ENCODE data around the gene NHERF1.

The NHERF1 gene

DNA sequence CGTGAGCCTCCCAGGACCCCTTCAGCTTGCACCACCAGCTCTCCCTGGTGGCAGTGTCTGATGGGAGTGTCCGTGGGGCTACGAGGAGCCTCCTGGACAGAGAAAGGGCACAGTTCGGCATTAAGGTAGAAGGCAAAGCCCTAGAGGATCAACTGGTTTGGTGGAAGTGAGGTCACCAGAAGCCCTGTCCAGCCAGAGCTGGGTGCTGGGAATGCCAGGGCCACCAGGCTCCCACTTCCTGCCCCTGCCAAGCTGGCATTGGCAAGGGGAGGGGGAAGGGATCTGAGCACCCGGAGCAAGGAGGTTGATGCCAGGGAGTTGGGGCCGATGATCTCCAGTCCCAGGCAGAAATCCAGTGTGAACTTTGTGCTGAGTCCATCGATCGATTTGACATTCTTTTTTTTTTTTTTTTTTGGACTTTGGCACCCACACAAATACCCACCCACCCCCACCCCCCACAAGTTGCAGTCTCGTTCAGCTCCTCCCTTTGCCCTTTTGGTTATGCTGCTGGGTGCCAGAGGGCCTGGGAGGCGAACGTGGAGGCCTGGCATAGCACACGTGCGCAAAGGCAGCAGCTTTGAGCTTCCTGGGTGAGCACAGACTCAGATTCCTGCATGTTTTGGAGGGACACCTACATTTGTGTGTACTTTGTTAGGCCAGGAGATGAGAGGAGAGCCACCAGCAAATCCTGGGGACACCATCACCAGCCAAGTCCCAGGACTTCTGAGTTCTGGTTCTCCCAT, 2.1 kb downstream of the NHERF1 start:
- DNase-seq = no peak

DNA sequence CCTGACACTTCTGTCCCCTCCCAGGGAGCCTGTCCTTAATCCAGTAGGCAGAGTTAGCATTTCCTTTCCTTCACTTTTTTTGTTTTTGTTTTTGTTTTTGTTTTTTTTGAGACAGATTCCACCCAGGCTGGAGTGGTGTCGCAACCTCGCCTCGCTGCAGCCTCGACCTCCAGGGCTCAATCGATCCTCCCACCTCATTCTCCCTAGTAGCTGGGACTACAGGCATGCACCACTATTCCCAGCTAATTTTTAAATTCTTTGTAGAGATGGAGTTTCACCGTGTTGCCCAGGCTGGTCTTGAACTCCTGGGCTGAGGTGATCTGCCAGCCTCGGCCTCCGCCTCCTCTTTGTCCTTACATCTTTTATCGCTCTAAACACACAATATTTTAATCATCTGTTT, 4.0 kb downstream of the NHERF1 start:
- no peak for DNase-seq

DNA sequence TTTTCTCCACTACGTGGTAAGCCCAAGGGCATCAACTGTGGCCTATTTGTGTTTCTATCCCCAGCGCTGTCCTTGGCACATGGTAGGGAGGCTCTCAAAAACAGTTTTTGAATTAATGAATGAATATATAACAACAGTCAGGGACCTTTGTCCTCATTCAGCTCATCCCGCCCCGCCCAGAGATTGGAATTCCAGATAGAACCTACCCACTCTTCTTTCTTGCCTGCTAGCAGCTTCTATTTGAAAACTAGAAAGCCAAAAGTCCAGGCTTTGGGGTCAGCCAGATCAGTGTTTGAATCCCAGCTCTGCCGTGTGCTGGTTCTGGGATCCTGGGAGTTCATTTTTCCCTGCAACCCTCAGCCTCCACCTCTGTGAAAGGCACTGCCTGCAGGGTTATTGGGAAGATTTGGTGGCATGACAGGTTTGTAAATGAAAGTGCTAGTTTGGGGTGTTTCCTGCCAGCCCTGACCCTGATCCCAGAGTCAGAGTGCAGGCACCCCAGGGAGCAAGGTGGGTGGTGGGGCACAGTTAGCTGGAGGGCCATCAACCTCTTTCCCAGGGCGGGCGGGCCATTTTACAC, 4.5 kb downstream of the NHERF1 start:
- DNase-seq = no peak

DNA sequence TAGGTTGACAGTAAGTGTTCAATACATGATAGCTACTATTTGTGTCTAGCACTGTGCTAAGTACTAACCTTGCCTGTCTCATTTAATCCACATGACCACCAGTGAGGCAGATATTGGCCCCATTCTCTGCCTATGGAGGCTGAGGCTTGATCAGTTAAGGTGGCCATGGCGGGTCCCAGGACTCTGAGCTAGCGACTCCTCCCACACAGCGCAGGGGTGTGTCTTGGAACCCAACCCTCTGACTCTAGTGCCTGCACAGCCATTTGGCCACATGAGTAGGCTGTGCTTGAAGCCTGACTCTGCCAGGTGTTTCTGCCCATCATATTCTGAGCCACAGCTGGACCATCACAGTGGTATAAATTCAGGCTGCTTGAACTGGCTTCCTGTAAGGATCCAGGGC, 6.4 kb downstream of the NHERF1 start:
- DNase-seq = no peak

DNA sequence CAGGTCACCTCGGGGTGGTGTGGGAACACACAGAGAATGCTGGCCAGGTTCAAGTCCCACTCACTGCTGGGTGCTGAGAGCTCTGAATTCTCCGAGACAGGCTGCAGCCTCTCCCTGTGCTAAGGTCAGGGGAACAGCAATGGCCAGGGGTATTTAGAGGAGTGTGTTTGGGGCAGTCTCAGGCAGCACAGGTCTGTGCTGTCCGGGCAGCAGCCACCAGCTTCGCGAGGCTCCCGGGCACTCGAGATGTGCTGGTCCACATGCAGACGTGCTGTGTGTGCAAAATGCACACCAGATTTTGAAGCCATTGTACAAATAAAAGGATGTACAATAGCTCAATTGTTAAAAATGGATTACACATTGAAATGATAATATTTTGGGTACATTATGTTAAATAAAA, 7.1 kb downstream of the NHERF1 start:
- DNase-seq = no peak

DNA sequence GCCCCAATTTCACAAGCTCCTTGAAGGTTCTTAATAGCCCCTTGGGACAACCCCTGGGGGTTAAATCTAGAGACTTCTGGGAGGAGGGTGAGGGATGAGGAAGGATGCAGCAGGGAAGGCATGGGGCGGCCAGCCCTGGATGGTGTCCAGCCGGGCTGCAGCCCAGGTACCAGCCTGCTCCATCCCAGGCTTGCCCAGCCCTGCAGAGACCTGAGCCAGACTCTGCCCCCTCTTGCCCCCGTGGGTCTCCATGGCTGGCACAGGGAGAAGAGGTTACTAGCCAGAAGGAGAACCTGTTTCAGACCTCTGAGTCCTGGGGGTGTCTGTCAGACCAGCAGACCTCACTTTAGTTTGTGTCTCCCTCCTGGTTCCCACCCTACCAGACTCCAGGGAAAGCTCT, 8.5 kb downstream of the NHERF1 start:
- DNase-seq = no peak

DNA sequence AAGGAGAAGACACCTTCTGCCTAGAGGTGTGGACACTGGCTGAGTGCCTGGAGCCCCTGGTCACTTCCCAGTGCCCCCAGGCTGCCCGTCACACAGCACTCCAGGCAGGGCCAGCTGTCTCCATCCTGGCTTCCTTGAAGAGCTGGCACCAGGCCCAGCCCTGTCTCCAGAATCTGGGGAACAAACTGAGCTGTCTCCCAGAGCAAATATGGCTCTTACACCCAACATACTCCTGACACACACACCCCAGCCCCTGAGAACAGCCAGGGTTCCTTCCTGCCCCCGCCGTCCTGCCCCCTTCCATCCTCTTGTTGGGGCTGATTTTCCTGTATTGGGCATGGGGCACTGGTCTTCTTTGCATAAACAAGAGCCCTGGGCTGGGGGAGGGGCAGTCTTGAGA, 9.1 kb downstream of the NHERF1 start:
- no peak for DNase-seq

DNA sequence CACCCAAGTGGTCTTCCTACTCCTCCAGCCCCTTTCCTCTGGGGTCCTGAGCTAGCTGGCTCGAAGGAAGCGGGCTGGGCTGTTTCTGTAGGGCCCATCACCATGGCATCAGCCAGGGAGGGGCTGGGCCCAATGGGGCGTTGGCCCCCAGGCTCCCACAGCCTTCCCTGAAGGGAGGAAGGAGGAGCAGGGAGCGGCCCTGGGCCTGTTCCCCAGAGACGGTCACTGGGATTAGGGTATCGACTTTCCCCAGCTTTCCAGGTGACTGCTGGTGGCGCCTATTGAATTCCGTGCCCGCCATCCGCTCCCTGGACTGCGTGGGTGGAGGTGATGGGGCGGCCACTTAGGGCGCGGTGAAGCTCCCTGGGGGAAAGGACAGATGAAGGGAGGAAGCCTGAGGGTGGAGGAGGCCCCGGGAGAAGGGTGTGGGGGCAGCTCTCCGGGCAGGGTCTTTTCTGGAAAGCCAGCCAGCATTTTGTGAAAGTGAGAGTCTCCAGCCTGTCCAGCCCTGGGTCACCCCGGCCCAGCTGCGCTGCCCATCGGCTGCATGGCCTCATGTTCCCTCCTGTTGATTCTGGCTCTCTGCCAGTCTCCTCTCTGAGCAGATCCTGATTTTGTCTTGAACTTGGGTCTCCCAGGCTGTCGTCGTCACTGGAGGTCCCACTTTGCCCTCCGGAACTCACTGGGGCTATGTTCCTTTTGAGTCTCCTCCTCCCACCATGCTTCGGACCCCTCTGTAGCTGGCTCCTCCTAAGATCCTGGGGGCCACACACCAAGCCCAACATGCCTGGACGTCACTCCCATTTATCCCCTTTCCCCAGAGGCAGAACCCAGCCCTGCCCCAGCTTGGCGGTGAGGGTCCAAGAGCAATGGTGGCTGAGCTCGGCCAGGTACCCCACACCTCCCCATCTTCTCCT, 9.8 kb downstream of the NHERF1 start:
- no peak for DNase-seq

DNA sequence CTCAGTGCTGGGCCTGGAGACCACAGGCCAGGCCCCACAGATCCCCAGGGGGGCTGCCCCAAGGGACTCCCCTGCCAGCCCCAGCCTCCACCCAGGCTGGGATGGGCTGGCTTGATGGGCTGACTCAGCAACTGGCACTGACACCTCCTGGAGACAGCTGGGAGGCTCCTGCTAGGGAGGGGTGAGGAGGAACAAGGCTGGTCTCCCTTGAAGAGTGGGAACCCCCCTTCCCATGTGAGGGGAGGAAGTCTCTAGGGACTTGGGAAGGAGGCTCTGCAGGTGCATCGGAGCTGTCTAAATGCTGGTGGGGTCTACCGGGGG, 10.4 kb downstream of the NHERF1 start:
- DNase-seq = no peak

DNA sequence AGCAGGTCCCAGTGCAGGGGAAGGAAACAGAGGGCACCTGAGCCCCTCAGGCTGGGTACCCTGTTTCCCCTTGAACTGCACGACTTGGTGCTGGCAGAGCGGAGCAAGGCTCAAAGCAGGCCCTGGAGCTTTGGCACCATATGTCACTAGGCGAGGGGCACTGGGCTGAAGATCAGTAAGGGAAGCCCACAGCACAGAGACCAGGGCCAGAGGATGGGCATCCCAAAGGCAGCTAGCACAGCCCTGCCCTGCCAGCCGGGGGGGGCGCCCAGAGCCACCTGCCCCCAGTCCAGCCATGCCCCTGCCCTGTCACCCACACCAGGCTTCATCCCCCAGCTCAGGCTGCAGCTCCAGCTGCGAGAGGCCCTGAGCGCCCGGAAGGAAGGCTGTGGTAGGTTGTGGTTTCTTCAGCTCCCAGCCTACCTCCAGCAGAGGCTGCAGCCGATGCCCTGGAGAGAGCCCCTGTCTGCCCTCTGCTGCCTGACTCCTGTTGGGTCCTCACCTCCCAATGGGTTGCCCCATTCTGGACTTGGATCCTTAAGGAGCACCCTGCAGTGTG, 10.9 kb downstream of the NHERF1 start:
- DNase-seq = no peak

DNA sequence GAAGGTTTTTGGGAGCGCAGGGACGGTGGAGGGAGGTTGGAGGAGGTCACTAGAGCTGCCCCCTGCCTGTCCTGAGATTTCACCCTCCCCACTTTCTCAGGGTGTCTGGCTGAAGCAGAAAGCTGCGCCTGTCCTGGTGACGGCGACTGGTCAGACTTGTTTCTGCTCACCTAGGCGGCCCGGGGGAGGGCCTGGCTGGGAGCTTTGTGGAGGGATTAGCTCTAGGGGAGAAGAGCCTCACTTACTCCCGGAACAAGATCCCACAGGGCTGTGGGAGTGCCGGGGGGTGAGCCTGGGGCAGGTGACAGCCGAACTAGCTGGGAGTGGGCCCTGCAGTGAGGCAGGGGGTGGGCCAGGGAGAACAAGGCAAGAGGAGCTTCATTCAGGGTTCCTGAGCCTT, 11.5 kb downstream of the NHERF1 start:
- DNase-seq = no peak

DNA sequence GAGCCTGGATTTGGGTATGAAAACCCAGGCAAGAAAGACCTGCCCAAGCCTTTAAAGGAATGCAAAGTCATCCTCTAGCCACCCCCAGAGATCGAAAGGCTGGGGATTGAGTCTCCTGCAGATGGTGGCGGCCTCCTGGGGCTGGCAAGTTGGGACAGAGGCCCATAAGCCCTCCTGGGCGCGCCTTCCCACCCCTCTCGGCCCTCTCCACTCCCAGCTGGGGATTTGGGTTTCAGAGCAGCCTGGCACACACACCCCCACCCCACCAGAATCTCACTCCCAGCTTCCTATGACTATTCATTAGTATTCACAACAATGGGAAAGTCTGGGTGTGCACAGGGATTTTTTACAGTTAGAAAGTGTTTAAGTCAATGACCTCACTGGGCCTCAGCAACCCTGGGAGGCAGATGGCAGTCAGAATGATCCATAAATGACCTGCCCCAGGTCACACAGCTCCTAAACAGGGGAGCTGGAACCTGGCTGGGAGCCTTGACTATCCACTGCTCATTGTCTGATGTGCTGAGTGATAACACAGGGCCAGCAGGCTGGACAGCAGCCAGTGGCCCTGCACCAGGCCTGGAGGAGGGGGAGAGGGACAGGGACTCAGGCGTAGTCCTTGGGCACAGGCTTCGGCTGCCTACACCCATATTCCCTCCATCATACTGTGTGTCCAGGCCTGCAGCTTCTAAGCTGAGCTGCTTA, 12.1 kb downstream of the NHERF1 start:
- DNase-seq = no peak

DNA sequence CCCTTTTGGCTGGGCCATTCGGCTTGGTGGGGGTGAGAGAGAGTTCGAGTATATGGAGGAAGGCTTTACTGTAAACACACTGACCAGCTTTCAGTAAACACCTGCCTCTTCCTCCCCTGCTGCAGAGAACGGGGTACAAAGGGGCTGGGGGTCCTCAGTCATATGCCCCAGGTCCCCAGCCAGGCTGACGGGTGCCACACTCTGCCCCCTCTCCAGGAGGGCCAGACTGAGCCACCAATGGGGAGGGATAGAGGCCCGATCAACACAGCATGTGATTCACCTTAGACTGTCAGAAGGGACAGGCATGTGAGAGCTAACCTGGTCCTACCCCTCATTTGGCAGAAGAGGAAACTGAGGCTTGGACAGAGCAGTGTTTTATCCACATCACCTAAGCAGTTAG, 13.0 kb downstream of the NHERF1 start:
- no peak for DNase-seq

DNA sequence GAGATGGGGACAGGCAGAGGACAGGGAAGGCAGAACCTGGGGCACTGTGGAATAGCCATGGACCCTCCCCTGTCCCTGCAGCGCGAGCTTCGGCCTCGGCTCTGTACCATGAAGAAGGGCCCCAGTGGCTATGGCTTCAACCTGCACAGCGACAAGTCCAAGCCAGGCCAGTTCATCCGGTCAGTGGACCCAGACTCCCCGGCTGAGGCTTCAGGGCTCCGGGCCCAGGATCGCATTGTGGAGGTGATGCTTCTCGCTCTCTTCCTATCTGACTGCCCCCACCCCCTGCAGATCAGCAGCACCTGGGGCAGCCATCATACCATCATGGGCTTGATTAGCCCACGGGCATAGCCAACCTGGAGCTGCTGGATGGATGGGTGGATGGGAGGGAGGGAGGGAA, 13.5 kb downstream of the NHERF1 start:
- no peak for DNase-seq

DNA sequence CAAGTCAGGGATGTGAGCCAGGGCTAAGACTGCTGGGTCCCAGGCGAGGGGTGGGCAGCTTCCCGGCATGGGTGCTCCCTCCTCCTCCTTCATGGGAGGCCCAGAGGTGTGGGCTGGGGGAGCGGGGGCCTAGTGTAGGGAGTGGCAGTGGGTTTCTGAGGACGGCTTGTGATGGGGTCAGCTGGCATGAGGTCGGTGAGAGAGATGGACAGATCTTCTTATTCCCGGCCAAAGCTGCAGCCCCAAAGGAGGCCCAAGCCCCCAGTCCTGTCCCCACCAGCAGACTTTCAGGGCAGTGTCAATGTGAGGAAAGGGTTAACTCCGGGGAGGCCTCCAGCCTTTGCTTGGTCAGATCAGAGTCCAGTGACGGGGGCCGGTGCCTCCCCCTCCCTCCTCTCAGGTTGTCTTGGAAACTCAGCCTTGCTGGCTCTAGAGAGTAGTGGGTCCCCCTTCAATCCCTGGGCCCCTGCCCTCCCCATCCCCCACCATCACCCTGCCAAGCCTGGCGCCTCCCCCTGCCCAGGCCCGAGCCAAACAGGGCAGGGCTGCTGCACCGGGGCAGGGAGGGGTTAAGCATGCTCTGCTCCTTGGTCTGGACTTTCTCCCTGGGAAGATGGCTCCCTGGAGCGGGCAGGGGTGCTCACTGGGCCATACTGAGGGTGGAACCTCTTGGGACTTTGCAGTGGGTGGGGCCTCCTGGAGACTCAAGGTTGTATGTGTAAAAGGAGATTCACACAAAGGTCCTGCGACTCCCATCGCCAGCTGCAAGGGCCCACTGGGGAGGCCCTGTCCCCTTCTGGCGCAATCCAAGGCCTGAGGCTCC, 15.3 kb downstream of the NHERF1 start:
- DNase-seq = no peak

DNA sequence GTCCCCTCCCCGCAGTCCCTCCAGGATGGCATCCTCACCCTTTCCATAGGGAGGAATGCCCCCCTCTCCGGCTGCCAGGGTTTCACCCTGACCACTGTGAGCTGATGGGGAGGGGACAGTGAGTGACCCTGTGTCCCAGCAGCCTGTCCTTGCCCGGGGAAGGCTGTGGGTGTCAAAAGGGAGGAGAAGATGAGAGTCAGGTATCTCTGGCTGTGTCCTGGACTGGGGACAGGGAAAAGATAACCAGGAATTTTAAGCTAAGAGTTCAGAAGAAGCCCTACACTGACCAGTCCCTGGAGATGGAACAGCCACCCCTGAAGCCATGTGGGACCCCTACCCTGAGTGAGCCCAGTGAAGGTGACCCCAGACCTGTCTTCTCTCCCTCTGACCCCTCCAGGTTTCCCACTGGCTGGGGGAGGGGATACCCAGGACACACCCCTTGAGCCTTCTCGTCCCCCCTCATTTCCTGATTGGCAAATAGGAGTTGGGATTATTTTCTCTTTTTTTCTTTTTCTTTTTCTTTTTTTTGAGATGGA, 16.4 kb downstream of the NHERF1 start:
- no peak for DNase-seq

DNA sequence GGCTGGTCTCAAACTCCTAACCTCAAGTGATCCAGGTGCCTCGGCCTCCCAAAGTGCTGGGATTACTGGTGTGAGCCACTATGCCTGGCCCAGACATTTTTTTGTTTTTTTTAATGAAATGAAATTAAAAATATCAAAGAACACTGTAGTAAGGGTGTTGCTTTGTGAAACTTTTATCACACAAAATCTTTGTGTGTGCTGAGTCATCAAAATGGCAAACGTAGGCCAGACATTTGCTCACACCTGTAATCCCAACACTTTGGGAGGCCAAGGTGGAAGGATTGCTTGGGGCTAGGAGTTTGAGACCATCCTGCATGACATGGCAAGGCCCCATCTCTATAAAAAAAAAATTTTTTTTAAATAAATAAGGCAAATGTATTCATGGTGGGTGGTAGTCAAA, 18.0 kb downstream of the NHERF1 start:
- no peak for DNase-seq

DNA sequence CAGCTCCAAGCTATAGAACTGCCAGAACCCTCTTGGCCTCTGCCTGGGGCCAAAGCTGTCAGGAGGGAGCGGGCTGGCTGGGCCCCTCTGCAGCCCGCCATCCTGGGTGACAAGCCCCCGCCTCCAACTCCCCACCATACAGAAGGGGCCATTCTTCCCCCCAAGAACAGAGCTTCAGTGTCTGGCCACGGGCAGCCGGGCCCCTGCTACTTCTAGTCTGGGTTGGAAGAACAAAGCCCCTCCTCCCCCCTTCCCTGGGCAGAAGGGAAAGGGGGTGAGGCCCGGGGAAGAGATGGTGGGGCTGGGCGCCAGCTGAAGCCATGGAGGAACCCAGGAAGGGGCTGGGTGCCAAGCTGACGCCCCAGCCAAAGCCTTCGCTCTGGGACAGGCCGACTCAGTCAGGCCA, 18.7 kb downstream of the NHERF1 start:
- no peak for DNase-seq

DNA sequence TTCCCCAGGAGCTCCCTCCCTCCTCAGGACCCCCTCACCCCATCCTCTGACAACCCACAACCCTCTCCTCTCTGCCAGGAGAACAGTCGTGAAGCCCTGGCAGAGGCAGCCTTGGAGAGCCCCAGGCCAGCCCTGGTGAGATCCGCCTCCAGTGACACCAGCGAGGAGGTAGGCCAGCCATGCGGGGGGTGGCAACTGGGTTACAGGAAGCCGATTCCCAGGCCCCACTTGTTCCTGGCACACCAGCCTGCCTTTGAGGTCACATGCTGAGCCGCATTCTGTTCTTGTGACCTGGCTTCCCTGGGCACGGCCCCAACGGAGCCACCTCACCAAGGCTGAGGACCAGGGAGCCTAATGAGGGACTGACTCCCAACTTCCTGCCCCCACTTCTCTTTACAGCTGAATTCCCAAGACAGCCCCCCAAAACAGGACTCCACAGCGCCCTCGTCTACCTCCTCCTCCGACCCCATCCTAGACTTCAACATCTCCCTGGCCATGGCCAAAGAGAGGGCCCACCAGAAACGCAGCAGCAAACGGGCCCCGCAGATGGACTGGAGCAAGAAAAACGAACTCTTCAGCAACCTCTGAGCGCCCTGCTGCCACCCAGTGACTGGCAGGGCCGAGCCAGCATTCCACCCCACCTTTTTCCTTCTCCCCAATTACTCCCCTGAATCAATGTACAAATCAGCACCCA, 19.8 kb downstream of the NHERF1 start:
- no peak for DNase-seq

DNA sequence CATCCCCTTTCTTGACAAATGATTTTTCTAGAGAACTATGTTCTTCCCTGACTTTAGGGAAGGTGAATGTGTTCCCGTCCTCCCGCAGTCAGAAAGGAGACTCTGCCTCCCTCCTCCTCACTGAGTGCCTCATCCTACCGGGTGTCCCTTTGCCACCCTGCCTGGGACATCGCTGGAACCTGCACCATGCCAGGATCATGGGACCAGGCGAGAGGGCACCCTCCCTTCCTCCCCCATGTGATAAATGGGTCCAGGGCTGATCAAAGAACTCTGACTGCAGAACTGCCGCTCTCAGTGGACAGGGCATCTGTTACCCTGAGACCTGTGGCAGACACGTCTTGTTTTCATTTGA, 20.3 kb downstream of the NHERF1 start:
- DNase-seq = no peak

DNA sequence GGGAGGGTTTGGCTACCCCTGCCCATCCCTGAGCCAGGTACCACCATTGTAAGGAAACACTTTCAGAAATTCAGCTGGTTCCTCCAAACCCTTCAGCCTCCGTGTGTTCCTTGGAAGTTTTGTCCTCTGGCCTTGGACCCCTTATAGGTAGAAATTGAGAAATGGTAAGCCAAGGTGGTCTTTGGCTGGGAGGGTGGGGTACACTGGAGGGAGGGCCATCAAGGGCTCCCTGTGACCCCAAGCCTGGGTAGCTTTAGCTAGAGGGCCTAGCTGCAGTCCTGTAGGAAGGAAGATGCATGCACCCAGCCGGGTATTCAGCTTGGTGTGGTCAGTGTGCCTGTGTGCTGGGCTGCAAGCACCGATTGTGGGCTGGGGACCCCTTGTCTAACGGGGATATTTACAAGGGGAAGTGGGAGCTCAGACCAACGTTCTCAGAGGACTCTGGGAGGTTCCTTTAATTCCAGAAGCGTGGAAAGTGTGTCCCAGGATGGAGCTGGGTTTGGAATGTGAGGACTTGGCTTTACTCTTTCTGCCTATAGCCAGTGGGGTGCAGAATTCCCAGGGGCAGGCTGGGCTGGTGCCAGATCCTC, 20.9 kb downstream of the NHERF1 start:
- no peak for DNase-seq

Measured in fibroblast of upper back skin (primary cell).